OCI-LY3 (cell line): ENCODE results near the gene DRGX.

ENCODE experiments used
- H2AFZ ChIP-seq: fragments of 200-600, 300-600 bp; shearing (Covaris generic); 2 replicates; pipeline ENCODE4 v1.6.0; 2014; ENCODE audit warnings: antibody characterized with exemption, low read depth, low read length
- H3K27ac ChIP-seq: fragments of 200-600, 300-600 bp; sonication (generic); 2 replicates; pipeline ENCODE4 v1.5.1; 2014; ENCODE audit warnings: mild to moderate bottlenecking, low read length, moderate library complexity, mixed read lengths
- H3K27me3 ChIP-seq: fragments of 200-600, 300-600 bp; sonication (generic); 2 replicates; pipeline ENCODE4 v1.6.1; 2014; ENCODE audit warnings: low read depth, low read length, mixed read lengths
- H3K36me3 ChIP-seq: fragments of 200-600, 300-600 bp; sonication (generic); replicated peaks from 2 replicates; pipeline ENCODE3; 2014; ENCODE audit warnings: low read depth, low read length, mixed read lengths
- H3K4me1 ChIP-seq: fragments of 300-600, 200-600 bp; sonication (generic); 2 replicates; pipeline ENCODE4 v1.6.1; 2014; ENCODE audit warnings: low read length, mixed read lengths
- H3K4me2 ChIP-seq: fragments of 200-600, 300-600 bp; sonication (generic); 2 replicates; pipeline ENCODE4 v1.6.1; 2014; ENCODE audit warnings: low read length, mixed read lengths
- H3K4me3 ChIP-seq: fragments of 300-600, 200-600 bp; sonication (generic); 2 replicates; pipeline ENCODE4 v1.5.1; 2014; ENCODE audit warnings: antibody characterized with exemption, mild to moderate bottlenecking, low read length, moderate library complexity
- H3K79me2 ChIP-seq: fragments of 300-600, 200-600 bp; shearing (Covaris generic); 2 replicates; pipeline ENCODE4 v1.6.1; 2014; ENCODE audit warnings: mild to moderate bottlenecking, low read length, mixed read lengths
- H3K9ac ChIP-seq: fragments of 300-600, 200-600 bp; shearing (Covaris generic); 2 replicates; pipeline ENCODE4 v1.6.0; 2014; ENCODE audit warnings: mild to moderate bottlenecking, low read length, moderate library complexity
- H3K9me3 ChIP-seq: fragments of 200-600, 300-600 bp; shearing (Covaris generic); 2 replicates; pipeline ENCODE4 v1.6.1; 2014; ENCODE audit warnings: low read length, mixed read lengths; ENCODE audit not compliant: insufficient read depth
- H4K20me1 ChIP-seq: fragments of 200-600, 300-600 bp; sonication (generic); 2 replicates; pipeline ENCODE4 v1.6.1; 2016; ENCODE audit warnings: low read length, mixed read lengths; ENCODE audit not compliant: insufficient read depth
- EZH2phosphoT487 ChIP-seq: fragments of 200-600 bp; shearing (Covaris generic); IDR thresholded peaks from 2 replicates; pipeline ENCODE4 v1.6.1; 2018; ENCODE audit warnings: antibody characterized with exemption, mixed run types, low read depth
- TF ChIP-seq, protein P1 (sequence below): fragments of 200-600, 300-600 bp; sonication (generic); IDR thresholded peaks from 2 replicates; pipeline ENCODE4 v1.5.1; 2014; ENCODE audit warnings: antibody characterized with exemption, low read length, low read depth

DRGX gene

DNA sequence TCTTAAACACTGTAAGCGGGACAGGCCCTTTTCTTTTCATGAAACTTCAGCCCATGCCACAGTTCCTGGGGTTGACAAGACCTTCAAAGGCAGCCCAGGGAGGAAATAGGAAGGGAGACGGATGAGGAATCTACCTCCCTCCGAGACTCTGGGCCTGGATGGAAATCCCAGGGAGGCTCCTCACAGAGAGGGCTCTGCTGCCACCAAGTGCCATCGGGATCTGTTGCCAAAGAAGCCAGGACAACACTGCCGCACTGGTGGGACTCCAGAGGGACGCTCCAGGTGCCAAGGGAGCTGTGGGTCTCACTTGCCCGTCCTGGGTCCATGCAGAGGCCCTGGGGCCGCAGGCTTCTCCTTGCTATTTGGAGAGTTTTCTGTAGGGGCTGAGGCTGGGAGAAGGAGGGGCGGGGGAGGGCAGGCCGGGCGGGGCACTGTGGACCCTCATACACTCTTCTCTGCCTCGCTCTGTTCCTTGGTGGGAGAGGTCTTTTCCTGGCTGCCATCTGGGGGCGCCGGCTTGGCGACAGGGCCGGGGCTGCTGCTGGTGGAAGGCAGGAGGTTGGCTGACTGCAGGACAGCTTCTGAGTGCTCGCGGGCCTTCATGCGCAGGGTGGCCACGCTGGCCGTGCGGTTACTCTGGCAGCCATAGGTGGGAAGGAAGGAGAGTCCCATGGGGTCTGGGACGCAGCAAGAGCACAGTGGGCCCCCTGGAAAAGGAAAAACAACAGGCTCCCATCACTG is 30.0 kb downstream of the DRGX start:
- TF ChIP-seq, protein P1, sequence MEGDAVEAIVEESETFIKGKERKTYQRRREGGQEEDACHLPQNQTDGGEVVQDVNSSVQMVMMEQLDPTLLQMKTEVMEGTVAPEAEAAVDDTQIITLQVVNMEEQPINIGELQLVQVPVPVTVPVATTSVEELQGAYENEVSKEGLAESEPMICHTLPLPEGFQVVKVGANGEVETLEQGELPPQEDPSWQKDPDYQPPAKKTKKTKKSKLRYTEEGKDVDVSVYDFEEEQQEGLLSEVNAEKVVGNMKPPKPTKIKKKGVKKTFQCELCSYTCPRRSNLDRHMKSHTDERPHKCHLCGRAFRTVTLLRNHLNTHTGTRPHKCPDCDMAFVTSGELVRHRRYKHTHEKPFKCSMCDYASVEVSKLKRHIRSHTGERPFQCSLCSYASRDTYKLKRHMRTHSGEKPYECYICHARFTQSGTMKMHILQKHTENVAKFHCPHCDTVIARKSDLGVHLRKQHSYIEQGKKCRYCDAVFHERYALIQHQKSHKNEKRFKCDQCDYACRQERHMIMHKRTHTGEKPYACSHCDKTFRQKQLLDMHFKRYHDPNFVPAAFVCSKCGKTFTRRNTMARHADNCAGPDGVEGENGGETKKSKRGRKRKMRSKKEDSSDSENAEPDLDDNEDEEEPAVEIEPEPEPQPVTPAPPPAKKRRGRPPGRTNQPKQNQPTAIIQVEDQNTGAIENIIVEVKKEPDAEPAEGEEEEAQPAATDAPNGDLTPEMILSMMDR, result no peak
- no peak for TF ChIP-seq EZH2phosphoT487
- H3K4me1 ChIP-seq, result peaks cover 18% of the 10 kb centered on the region
- no peaks in the 10 kb centered on the region for H4K20me1 ChIP-seq
- no peak overlapping the region for H3K4me3 ChIP-seq
- peaks cover 37% of the 10 kb centered on the region for H3K27me3 ChIP-seq
- H3K79me2 ChIP-seq, result no peaks in the 10 kb centered on the region
- no peaks in the 10 kb centered on the region for H3K36me3 ChIP-seq
- no peaks in the 10 kb centered on the region for H3K9me3 ChIP-seq
- H2AFZ ChIP-seq, result no peak overlapping the region
- H3K9ac ChIP-seq, result no peak overlapping the region
- H3K4me2 ChIP-seq, result no peak overlapping the region
- H3K27ac ChIP-seq, result no peak overlapping the region

DNA sequence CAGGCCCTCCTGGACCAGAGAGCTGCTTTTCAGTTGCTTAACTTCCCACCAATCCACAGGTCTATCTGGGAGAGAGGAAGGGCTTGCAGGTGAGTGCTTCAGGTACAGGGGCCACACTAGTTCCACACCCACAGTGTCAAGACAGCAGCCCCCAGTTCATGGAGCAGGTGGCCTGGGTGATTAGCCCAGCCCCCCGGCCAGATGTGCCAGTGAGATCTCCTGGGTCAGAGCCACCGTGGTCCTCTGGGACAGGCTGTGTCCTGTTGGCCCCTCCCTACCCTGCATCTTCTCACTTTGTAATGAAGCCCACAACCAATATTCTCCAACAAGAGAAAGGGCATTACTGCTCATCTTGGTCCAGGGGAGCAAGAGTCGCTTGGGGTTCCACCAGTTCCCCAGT is 30.6 kb downstream of the DRGX start:
- TF ChIP-seq, protein P1, result no peak
- no peak for TF ChIP-seq EZH2phosphoT487
- Histone ChIP-seq H3K4me1 (peaks cover 18% of the 10 kb centered on the region), H3K36me3 (no peaks in the 10 kb centered on the region), H4K20me1 (no peaks in the 10 kb centered on the region), H3K4me2 (no peak overlapping the region), H3K9ac (no peak overlapping the region), H3K4me3 (no peak overlapping the region), H3K9me3 (no peaks in the 10 kb centered on the region), H3K79me2 (no peaks in the 10 kb centered on the region), H3K27me3 (peaks cover 43% of the 10 kb centered on the region), H3K27ac (no peak overlapping the region), H2AFZ (no peak overlapping the region)

DNA sequence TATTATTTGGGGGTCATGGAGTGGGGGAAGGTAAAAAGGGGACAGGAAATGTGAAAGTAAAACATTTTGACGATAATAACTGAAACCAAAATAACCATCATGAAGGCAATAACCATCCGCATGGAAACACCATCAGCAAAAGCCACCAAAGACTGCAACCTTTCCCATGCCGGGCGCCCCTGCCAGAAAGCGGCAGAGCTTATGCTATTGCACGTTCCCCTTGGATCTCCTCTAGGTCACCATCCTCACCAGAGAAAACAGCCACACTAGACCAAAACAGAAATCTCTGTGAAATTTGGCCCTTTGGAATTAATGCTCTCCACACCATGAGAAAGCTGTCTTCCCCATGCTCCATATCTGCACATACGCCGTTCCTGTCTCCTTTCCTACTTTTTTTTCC is 31.1 kb downstream of the DRGX start:
- Histone ChIP-seq H3K27ac (no peak overlapping the region), H4K20me1 (no peaks in the 10 kb centered on the region), H3K4me2 (no peak overlapping the region), H3K4me3 (no peak overlapping the region), H2AFZ (no peak overlapping the region), H3K4me1 (peaks cover 18% of the 10 kb centered on the region), H3K9me3 (no peaks in the 10 kb centered on the region), H3K27me3 (peaks cover 48% of the 10 kb centered on the region), H3K9ac (no peak overlapping the region), H3K36me3 (no peaks in the 10 kb centered on the region), H3K79me2 (no peaks in the 10 kb centered on the region)
- TF ChIP-seq, protein P1, result no peak
- no peak for TF ChIP-seq EZH2phosphoT487

DNA sequence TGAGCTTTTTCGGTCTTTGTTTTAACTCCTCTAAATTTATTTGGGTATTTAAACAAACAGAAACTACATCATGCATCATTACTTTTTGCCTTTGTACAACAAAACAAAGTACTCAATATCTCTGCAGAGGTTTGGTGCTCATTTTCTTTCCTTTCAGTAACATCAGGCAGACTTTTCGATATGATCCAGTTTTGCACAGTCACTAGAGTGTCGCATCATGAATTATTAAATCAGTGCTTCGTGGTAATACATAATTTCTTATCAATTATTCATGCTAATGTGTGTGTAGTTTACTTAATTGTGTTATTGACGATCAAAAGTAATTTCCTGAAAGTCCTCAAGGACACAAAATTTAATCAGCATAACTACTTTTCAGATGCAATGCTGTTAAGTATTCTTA is 31.8 kb downstream of the DRGX start:
- H3K4me1 ChIP-seq, result peaks cover 18% of the 10 kb centered on the region
- TF ChIP-seq, protein P1, result no peak
- no peak for TF ChIP-seq EZH2phosphoT487
- H2AFZ ChIP-seq, result no peak overlapping the region
- no peaks in the 10 kb centered on the region for H3K79me2 ChIP-seq
- no peaks in the 10 kb centered on the region for H3K36me3 ChIP-seq
- H4K20me1 ChIP-seq, result no peaks in the 10 kb centered on the region
- no peak overlapping the region for H3K4me3 ChIP-seq
- no peaks in the 10 kb centered on the region for H3K9me3 ChIP-seq
- H3K9ac ChIP-seq, result no peak overlapping the region
- no peak overlapping the region for H3K27ac ChIP-seq
- H3K4me2 ChIP-seq, result no peak overlapping the region
- H3K27me3 ChIP-seq, result peaks cover 54% of the 10 kb centered on the region
